Measurements from ENCODE around the gene TMEM132C.

DNA sequence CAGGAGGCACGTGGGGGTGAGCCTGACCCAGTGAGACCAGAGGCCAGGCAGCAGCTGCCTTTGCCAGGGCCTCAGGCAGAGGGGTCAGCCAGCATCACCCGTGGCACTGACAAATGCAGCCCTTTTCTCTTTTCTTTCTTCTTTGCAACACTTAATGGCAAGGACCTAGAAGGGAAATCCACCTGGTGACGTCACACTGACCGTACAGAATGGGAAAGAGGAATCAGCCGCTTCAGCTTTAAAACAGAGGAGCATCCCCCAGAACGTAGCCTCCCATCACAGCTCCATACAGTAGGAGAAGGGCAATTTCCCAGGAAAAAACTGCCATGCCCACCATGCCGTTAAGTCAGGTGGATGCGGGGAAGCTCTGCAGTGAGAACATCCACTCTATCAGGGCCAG lies 328.6 kb downstream of the TMEM132C start:
- TF ChIP-seq, protein P1, sequence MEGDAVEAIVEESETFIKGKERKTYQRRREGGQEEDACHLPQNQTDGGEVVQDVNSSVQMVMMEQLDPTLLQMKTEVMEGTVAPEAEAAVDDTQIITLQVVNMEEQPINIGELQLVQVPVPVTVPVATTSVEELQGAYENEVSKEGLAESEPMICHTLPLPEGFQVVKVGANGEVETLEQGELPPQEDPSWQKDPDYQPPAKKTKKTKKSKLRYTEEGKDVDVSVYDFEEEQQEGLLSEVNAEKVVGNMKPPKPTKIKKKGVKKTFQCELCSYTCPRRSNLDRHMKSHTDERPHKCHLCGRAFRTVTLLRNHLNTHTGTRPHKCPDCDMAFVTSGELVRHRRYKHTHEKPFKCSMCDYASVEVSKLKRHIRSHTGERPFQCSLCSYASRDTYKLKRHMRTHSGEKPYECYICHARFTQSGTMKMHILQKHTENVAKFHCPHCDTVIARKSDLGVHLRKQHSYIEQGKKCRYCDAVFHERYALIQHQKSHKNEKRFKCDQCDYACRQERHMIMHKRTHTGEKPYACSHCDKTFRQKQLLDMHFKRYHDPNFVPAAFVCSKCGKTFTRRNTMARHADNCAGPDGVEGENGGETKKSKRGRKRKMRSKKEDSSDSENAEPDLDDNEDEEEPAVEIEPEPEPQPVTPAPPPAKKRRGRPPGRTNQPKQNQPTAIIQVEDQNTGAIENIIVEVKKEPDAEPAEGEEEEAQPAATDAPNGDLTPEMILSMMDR (IDR thresholded peaks at IDR 0.05), result no peak
- TF ChIP-seq POLR2A (IDR thresholded peaks at IDR 0.05), result no peak

All from heart left ventricle (tissue), 13 donors.